KG1 (cell line): ENCODE measurements around the gene SLC16A14.
"Not testable (repeated sequence)": the region's sequence is repeated elsewhere in the genome, so short reads cannot be mapped to it uniquely, and the experiment has no call there.

Experiments used
- DNase-seq: peaks from one replicate; lab custom pipeline; 2025; lab: John Stamatoyannopoulos, UW

SLC16A14 gene

GRCh38 chr2:230068651-230069055 lies at the start of gene SLC16A14:
TSS of gene SLC16A14 (minus strand) at chr2:230068924. CDS start at chr2:230059352, 9,572 bp downstream.
- peak; percentile 67 for DNase-seq

DNA sequence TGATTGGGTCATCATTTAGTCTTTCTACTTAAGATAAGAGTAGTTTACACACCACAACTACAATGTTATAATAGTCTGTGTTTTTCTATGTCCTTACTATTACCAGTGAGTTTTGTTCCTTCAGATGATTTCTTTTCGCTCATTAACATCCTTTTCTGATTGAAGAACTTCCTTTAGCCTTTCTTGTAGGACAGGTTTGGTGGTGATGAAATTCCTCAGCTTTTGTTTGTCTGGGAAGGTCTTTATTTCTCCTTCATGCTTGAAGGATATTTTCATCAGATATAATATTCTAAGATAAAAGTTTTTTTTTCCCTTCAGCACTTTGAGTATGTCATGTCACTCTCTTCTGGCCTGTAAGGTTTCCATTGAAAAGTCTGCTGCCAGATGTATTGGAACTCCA lies 38.0 kb upstream of the SLC16A14 start:
- DNase-seq: no peak

DNA sequence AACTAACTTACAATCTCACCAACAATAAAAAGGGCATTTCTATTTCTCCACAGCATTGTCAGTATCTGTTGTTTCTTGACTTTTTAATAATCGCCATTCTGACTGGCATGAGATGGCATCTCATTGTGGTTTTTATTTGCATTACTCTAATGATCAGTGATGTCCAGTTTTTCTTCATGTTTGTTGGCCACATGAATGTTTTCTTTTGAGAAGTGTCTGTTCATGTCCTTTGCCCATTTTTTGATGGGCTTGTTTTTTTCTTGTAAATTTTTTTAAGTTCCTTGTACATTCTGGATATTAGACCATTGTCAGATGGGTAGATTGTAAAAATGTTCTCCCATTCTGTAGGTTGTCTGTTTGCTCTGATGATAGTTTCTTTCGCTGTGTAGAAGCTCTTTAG lies 33.2 kb upstream of the SLC16A14 start:
- DNase-seq: not testable (repeated sequence)

DNA sequence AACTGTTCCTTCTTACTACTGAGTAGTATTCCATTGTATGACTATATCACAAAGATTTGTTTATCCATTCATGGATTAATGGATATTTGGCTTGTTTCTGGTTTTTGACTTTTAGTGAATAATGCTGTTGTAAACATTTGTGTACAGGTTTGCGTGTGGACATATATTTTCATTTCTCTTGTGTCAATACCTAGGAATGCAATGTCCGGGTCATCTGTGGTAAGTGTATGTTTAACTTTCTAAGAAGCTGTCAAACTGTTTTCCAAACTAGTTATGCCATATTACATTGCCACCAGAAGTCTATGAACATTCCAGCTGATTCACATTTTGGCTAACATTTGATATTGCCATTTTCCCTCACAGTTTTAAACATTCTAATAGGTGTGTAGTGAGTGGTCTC lies 29.1 kb upstream of the SLC16A14 start:
- DNase-seq: no peak

DNA sequence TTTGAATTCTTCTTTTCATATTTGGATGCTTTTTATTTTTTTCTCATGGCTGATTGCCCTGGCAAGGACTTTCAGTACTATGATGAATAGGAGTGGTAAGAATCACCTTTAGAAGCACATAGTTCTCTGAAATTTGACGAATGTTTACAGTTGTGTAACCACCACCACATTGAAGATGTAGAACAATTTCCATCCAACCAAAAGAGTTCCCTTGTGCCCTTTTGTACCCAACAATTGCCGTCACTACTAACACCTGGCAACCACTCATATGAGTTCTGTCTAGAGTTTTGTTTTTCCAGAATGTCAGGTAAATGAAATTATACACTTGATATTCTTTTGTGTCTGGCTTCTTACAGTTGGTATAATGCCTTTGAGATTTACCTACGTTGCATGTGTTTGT lies 28.7 kb upstream of the SLC16A14 start:
- DNase-seq: no peak

- no peak for DNase-seq
Observed at GRCh38 chr2:230090967-230091366, 22.2 kb upstream of the SLC16A14 start.

DNA sequence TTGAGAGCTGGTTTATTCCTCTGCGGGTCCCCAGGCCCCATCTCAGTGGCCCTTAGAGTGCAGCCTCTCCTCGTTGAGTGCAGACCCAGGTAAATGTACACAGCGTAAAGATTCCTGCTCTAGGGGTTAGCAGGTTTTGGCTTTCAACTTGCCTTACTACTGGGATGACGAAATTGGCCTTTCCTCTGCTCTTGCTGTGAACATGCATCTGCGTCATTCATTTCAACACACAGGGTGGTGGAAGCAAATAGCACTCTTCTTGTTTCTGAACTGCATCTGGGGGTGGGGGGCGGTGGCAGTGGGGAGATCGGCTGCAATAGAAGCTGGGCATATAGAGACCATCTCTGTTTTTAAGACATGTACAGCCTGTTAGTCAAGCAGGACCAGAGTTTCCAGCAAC lies 16.5 kb upstream of the SLC16A14 start:
- no peak for DNase-seq

- DNase-seq: no peak
Observed at GRCh38 chr2:230077851-230078547, 9.3 kb upstream of the SLC16A14 start.

DNA sequence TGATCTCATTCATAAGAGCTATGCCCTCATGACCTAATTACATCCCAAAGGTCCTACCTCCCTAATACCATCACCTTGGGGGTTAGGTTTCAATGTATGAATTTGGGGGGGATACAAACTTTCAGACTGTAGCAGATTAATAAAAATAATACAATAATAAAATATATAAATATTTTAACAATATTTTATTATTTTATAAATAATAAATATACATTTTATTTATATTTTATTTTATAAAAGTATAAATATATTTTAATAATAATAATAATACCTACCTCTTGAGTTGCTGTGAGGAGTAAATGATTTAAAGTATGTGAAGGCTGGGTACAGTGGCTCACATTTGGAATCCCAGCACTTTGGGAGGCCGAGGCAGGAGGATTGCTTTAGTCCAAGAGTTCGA lies 8.1 kb upstream of the SLC16A14 start:
- no peak for DNase-seq

GRCh38 chr2:230075988-230076631 lies 7.4 kb upstream of the SLC16A14 start:
- DNase-seq: no peak

- no peak for DNase-seq
Observed at GRCh38 chr2:230071421-230071820, 2.7 kb upstream of the SLC16A14 start.

DNA sequence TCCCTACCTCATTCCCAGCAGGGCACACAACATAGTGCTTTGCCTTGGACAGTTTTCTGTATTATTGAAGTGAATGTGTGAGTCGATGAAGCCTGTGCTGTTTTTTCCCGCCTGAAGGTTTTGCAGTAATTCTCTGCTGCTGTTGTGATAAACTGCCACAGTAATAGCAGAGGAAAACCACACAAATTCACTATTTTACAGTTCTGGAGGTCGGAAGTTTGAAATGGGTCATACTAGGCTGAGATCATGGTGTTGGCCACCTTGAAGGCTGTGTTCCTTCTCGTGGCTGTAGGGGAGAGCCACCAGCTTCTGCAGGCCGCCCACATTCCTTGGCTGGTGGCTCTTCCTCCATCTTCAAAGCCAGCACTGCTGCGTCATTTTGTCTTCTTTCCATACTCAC lies 678 bp upstream of the SLC16A14 start:
- DNase-seq: no peak

DNA sequence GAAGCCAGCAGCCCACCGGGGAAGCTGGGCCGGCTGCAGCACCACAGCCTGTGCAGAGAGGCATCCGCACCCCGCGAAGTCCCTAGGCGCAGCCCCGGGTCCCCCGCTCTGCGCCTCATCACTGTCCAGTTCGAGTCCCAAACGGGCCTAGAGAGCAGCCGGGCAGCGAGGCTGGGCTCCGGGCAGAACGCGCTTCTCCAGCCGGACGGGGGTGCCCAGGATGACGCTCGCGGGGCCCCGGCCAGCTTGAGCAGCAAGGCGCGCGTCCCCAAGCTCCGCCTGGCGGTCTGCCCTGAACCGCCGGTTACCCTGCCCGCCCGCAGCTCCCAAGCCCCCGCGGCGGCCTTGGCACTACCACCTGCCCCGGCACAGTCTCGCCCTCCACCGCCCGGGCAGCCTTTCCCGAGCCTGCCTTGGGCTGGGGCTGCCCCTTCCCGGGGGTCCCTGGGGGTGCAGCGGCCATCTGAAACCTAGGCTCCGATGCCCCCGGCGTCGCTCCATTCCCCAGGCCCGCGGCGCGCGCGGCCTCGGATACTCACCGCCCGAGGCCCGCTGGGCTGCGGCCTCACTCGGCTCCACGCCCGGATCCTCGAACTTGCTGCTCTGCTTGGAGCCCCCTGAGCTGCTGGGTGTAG lies 591 bp downstream of the SLC16A14 start:
- DNase-seq: peak; percentile 67

DNA sequence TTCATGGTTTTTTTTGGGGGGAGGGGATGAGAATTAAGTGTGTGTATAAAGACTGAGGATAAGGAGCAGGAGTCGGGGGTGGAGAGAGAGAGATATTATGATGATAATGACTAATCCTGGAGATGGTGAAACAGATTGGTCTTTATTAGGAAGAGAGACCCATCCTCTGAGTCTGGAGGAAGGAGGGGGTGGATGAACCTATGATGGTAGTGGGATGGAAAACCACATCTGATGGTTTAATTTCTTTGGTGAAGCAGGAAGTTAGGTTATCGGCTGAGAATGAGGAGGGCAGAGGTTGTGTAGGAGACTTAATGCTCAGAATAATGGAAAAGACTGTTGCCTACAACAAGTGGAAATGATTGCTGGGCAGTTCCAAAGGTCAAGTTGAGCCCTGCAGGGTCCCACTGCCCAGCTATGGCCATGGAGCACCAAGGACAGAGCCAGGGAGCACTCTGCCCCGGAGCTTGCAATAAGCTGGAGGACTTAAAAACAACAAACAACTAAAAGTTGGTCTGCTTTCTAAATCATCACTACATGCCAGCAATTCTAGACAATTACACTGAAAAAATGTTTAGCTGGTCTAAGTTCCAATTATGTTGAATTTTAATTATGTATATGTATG lies 7.9 kb downstream of the SLC16A14 start:
- no peak for DNase-seq

DNA sequence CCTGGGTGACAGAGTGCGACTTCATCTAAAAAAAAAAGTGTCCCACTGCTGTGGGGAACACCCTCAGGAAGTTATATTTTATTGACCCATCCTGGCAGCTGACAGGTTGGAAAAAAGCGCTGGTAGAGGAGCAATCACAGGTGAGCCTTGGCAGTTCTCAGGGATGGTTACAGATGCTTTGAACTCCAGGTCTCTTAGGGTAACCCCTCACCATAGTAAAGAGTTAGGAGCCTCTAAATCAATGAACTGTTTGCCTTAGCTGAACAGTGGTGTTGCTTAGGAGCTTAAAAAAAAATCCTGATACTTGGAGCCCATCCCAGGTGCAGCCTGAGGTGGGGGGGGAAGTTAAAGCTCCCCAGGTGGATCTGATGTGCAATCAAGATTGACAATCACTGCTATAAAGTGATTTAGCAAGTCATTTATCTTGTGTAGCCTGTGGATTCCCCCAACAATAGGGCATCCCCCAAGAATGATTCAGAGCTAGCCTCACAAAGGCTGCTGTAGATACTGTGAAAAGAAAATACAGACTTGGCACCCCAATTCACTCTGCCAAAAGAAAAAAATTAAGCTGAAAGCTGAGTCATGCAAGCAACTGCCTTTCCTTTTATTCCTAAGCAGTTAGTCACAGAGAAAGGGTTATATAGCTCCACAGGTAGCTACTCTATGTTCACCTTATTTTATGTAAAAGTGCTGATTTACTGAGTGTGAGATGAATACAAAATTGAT lies 14.8 kb downstream of the SLC16A14 start:
- DNase-seq: no peak

- DNase-seq: no peak
Observed at GRCh38 chr2:230052299-230052698, 16.4 kb downstream of the SLC16A14 start.

GRCh38 chr2:230050136-230050535 lies 18.6 kb downstream of the SLC16A14 start:
- DNase-seq: no peak

- DNase-seq: no peak
Observed at GRCh38 chr2:230048010-230048671, 20.6 kb downstream of the SLC16A14 start.

DNA sequence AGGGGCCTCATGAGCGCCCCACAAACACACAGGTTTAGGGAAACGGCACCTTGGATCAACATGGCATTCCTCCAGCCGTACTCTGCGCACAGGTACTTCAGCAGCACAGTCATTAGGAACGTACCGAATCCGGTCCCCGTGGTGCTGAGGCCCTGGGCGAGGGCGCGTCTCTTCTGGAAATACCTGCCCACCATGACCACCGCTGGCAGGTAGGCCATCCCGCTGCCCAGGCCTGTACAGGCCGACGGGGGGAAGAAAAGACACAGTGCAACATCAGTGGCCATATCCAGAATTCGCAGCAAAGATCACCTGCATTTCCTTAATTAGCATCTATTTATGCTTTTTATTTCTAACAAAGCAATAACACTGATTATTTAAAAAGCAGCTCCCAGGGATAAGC lies 22.2 kb downstream of the SLC16A14 start:
- DNase-seq: no peak

- DNase-seq: no peak
Observed at GRCh38 chr2:230043461-230043860, 25.3 kb downstream of the SLC16A14 start.

DNA sequence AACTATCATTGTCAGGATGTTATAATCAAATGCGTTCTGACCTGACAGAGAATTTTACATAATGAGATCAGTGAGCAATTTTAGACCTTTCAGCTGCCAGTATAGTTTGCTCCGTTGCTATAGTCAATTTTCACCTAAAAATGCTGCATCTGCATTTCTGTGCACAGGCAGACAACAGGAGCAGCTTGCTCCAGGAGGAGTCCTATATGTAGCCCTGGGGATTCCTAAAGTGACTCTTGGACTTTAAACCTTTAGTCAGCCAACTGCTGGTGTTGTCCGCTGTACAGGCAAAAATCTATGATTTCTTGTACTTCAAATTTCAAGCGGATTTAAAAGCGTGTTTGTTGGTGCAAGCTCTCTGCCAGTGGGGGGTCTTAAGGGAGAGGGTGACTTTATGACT lies 25.7 kb downstream of the SLC16A14 start:
- DNase-seq: no peak

GRCh38 chr2:230042195-230042594 lies 26.5 kb downstream of the SLC16A14 start:
- no peak for DNase-seq
